Smooth muscle cell (in vitro differentiated cells): ENCODE data around the gene COL13A1. TPM values are rescaled to one million over a fixed set of nuclear protein-coding genes. Genes with fewer than 3 reads are reported as not detected.

ENCODE experiments used
- DNase-seq: peaks from one replicate; lab custom pipeline; 2025; ENCODE audit not compliant: unreplicated experiment; lab: John Stamatoyannopoulos, UW
- H2AFZ ChIP-seq: fragments of 200-600 bp; sonication (generic); 2 replicates; pipeline ENCODE4 v1.6.0; 2016; ENCODE audit warnings: antibody characterized with exemption, low read depth, mild to moderate bottlenecking
- H3F3A ChIP-seq: fragments of 200-600 bp; sonication (generic); 2 replicates; pipeline ENCODE4 v1.6.0; 2017; ENCODE audit warnings: antibody characterized with exemption, low read depth
- H3K27ac ChIP-seq: fragments of 200-600 bp; sonication (generic); 2 replicates; pipeline ENCODE4 v1.5.1; 2016; ENCODE audit warnings: low read depth, mild to moderate bottlenecking
- H3K27me3 ChIP-seq: fragments of 200-600 bp; sonication (generic); 2 replicates; pipeline ENCODE4 v1.6.1; 2016; ENCODE audit warnings: low read depth, mild to moderate bottlenecking
- H3K36me3 ChIP-seq: fragments of 200-600 bp; sonication (generic); 2 replicates; pipeline ENCODE4 v1.5.1; 2016; ENCODE audit warnings: low read depth
- H3K4me1 ChIP-seq: fragments of 200-600 bp; sonication (generic); 2 replicates; pipeline ENCODE4 v1.5.1; 2016; ENCODE audit warnings: low read depth
- H3K4me2 ChIP-seq: fragments of 200-600 bp; sonication (generic); 2 replicates; pipeline ENCODE4 v1.6.0; 2016; ENCODE audit warnings: mild to moderate bottlenecking
- H3K4me3 ChIP-seq: fragments of 200-600 bp; sonication (generic); 2 replicates; pipeline ENCODE4 v1.5.1; 2016; ENCODE audit warnings: mild to moderate bottlenecking
- H3K79me2 ChIP-seq: fragments of 200-600 bp; sonication (generic); 2 replicates; pipeline ENCODE4 v1.6.0; 2016; ENCODE audit warnings: low read depth, mild to moderate bottlenecking
- H3K9ac ChIP-seq: fragments of 200-600 bp; sonication (generic); 2 replicates; pipeline ENCODE4 v1.6.0; 2016; ENCODE audit warnings: low read depth
- H3K9me3 ChIP-seq: fragments of 200-600 bp; sonication (generic); replicated peaks from 2 replicates; pipeline ENCODE4 v1.5.1; 2016; ENCODE audit warnings: low read depth
- H4K20me1 ChIP-seq: fragments of 200-600 bp; sonication (generic); 2 replicates; pipeline ENCODE4 v1.6.0; 2016; ENCODE audit warnings: low read depth
- CTCF ChIP-seq: fragments of 200-600 bp; sonication (generic); IDR thresholded peaks from 2 replicates; pipeline ENCODE4 v1.5.1; 2017; ENCODE audit warnings: borderline replicate concordance, mild to moderate bottlenecking, antibody characterized with exemption; ENCODE audit not compliant: insufficient read depth, poor library complexity, severe bottlenecking
- WGBS: methylation state at CpG from one replicate; pipeline ENCODE4 v1.1.7; 2016; ENCODE audit warnings: low lambda C conversion rate; 5-methylcytosine and 5-hydroxymethylcytosine counted together
- polyA plus RNA-seq: library from polyadenylated mRNA; unstranded; fragments of >200 nt; fragmentation: Nextera tagmentation; extraction: Ambion mirVana; gene quantifications from 2 replicates; pipeline ENCODE4 v1.2.1, GENCODE V29; 2016
- total RNA-seq: library from RNA; depleted of rRNA; stranded (reverse); fragments of >200 nt; gene quantifications from 2 replicates; pipeline ENCODE4 v1.2.3, GENCODE V29; 2014

COL13A1 gene
- total and polyA plus RNA-seq, 2 experiments from 2014 or later = 6.1 to 15.0 TPM

GRCh38 chr10:69803809-69804208, 2.1 kb downstream of the COL13A1 start:
- H3K9me3 ChIP-seq = no peaks in the 10 kb centered on the region
- peak overlapping the region; percentile 99 for H3K4me2 ChIP-seq
- peaks cover 11% of the 10 kb centered on the region for H3K27me3 ChIP-seq
- no peaks in the 10 kb centered on the region for H3F3A ChIP-seq
- no peak for DNase-seq
- H3K9ac ChIP-seq = no peak overlapping the region
- H3K36me3 ChIP-seq = no peaks in the 10 kb centered on the region
- H3K4me3 ChIP-seq = no peak overlapping the region
- no peaks in the 10 kb centered on the region for H4K20me1 ChIP-seq
- no peaks in the 10 kb centered on the region for H3K79me2 ChIP-seq
- no peak for TF ChIP-seq CTCF
- no peak overlapping the region for H3K27ac ChIP-seq
- WGBS = 92% methylated on average over 7 of the region's 7 CpGs
- peaks cover 9% of the 10 kb centered on the region for H3K4me1 ChIP-seq
- no peak overlapping the region for H2AFZ ChIP-seq

GRCh38 chr10:69804775-69805174, 3.1 kb downstream of the COL13A1 start:
- Histone ChIP-seq H2AFZ (no peak overlapping the region), H3K36me3 (no peaks in the 10 kb centered on the region), H3F3A (no peaks in the 10 kb centered on the region), H3K9ac (no peak overlapping the region), H3K4me1 (peaks cover 13% of the 10 kb centered on the region), H3K27ac (no peak overlapping the region), H3K4me2 (no peak overlapping the region), H3K9me3 (no peaks in the 10 kb centered on the region), H3K4me3 (no peak overlapping the region), H3K27me3 (peaks cover 11% of the 10 kb centered on the region), H3K79me2 (no peaks in the 10 kb centered on the region), H4K20me1 (no peaks in the 10 kb centered on the region)
- 91% methylated on average over 6 of the region's 6 CpGs for WGBS
- no peak for TF ChIP-seq CTCF
- DNase-seq = no peak

GRCh38 chr10:69807122-69807521, 5.4 kb downstream of the COL13A1 start:
- H3K27ac ChIP-seq = no peak overlapping the region

More at GRCh38 chr10:69807122-69807521, 5.4 kb downstream of the COL13A1 start:
- H4K20me1 ChIP-seq = no peaks in the 10 kb centered on the region
- H3K79me2 ChIP-seq = no peaks in the 10 kb centered on the region
- DNase-seq = no peak
- H3K9me3 ChIP-seq = no peaks in the 10 kb centered on the region
- no peaks in the 10 kb centered on the region for H3K36me3 ChIP-seq
- peak overlapping the region; percentile 26 for H3K4me2 ChIP-seq
- H3K27me3 ChIP-seq = peaks cover 11% of the 10 kb centered on the region
- 28% methylated on average over 2 of the region's 2 CpGs for WGBS
- no peak overlapping the region for H2AFZ ChIP-seq
- peaks cover 28% of the 10 kb centered on the region for H3K4me1 ChIP-seq
- H3F3A ChIP-seq = no peaks in the 10 kb centered on the region
- no peak overlapping the region for H3K4me3 ChIP-seq
- no peak overlapping the region for H3K9ac ChIP-seq
- TF ChIP-seq CTCF = no peak
